H9 (cell line): ENCODE data around the gene ZC3H18. TPM values are rescaled to one million over a fixed set of nuclear protein-coding genes. Genes with fewer than 3 reads are reported as not detected.

Experiments
- DNase-seq: peaks from one replicate; pipeline ENCODE4 v3.0.0-alpha.2; 2017
- H2AFZ ChIP-seq: one replicate; pipeline ENCODE4 v1.6.1; 2013; ENCODE audit warnings: mild to moderate bottlenecking, low read length, control low read depth, moderate library complexity
- H2AK5ac ChIP-seq: 2 replicates; pipeline ENCODE4 v1.6.1; 2013; ENCODE audit warnings: low read length, control low read depth, mixed read lengths; ENCODE audit not compliant: insufficient read length
- H2BK120ac ChIP-seq: one replicate; pipeline ENCODE4 v1.6.1; 2013; ENCODE audit warnings: low read depth, mild to moderate bottlenecking, low read length, control low read depth, inconsistent platforms; ENCODE audit not compliant: poor library complexity, severe bottlenecking
- H2BK12ac ChIP-seq: 2 replicates; pipeline ENCODE4 v1.6.1; 2013; ENCODE audit warnings: low read length, control low read depth, mixed read lengths, low read depth; ENCODE audit not compliant: insufficient read length
- H2BK15ac ChIP-seq: 2 replicates; pipeline ENCODE4 v1.6.1; 2013; ENCODE audit warnings: low read depth, low read length, control low read depth
- H2BK20ac ChIP-seq: one replicate; pipeline ENCODE4 v1.6.1; 2013; ENCODE audit warnings: low read depth, mild to moderate bottlenecking, low read length, control low read depth, inconsistent platforms; ENCODE audit not compliant: poor library complexity, severe bottlenecking
- H2BK5ac ChIP-seq: 2 replicates; pipeline ENCODE4 v1.6.1; 2013; ENCODE audit warnings: low read length, control low read depth, mixed read lengths; ENCODE audit not compliant: insufficient read length
- H3K14ac ChIP-seq: 2 replicates; pipeline ENCODE4 v1.6.1; 2013; ENCODE audit warnings: low read length, control low read depth; ENCODE audit not compliant: insufficient read depth
- H3K18ac ChIP-seq: 2 replicates; pipeline ENCODE4 v1.6.1; 2013; ENCODE audit warnings: low read depth, mild to moderate bottlenecking, mixed read lengths, low read length, control low read depth; ENCODE audit not compliant: insufficient read length
- H3K23ac ChIP-seq: 2 replicates; pipeline ENCODE4 v1.6.1; 2013; ENCODE audit warnings: low read length, control low read depth, mixed read lengths, low read depth; ENCODE audit not compliant: insufficient read length
- H3K23me2 ChIP-seq: 2 replicates; pipeline ENCODE4 v1.6.1; 2013; ENCODE audit warnings: low read depth, mild to moderate bottlenecking, mixed read lengths, low read length, control low read depth; ENCODE audit not compliant: insufficient read length, poor library complexity, severe bottlenecking
- H3K27ac ChIP-seq: 2 replicates; pipeline ENCODE4 v1.5.1; 2013; ENCODE audit warnings: low read length, control low read depth, mixed read lengths, low read depth; ENCODE audit not compliant: insufficient read length
- H3K27me3 ChIP-seq: 2 replicates; pipeline ENCODE4 v1.6.1; 2013; ENCODE audit warnings: low read length, control low read depth, inconsistent platforms; ENCODE audit not compliant: insufficient read depth
- H3K4ac ChIP-seq: 2 replicates; pipeline ENCODE4 v1.6.1; 2013; ENCODE audit warnings: low read depth, mild to moderate bottlenecking, control low read depth, inconsistent platforms, low read length, moderate library complexity
- H3K4me1 ChIP-seq: 2 replicates; pipeline ENCODE4 v1.6.1; 2013; ENCODE audit warnings: low read length, control low read depth, inconsistent platforms; ENCODE audit not compliant: insufficient read depth
- H3K4me2 ChIP-seq: 2 replicates; pipeline ENCODE4 v1.6.1; 2013; ENCODE audit warnings: low read length, control low read depth, mixed read lengths; ENCODE audit not compliant: insufficient read length, insufficient read depth
- H3K56ac ChIP-seq: 2 replicates; pipeline ENCODE4 v1.6.1; 2013; ENCODE audit warnings: low read depth, mild to moderate bottlenecking, mixed read lengths, low read length, control low read depth; ENCODE audit not compliant: insufficient read length
- H3K79me1 ChIP-seq: 2 replicates; pipeline ENCODE4 v1.6.1; 2013; ENCODE audit warnings: low read depth, mild to moderate bottlenecking, moderate library complexity, low read length, control low read depth, inconsistent platforms; ENCODE audit not compliant: insufficient read depth, poor library complexity, severe bottlenecking
- H3K79me2 ChIP-seq: 2 replicates; pipeline ENCODE4 v1.6.1; 2013; ENCODE audit warnings: low read length, control low read depth, inconsistent platforms; ENCODE audit not compliant: insufficient read depth
- H3K9ac ChIP-seq: 2 replicates; pipeline ENCODE4 v1.6.1; 2013; ENCODE audit warnings: low read length, control low read depth, mixed read lengths; ENCODE audit not compliant: insufficient read length; ENCODE audit errors: extremely low read depth
- H3K9me3 ChIP-seq: one replicate; pipeline ENCODE4 v1.6.1; 2013; ENCODE audit warnings: low read depth, low read length, inconsistent platforms; ENCODE audit not compliant: control insufficient read depth
- H3T11ph ChIP-seq: one replicate; pipeline ENCODE4 v1.6.1; 2013; ENCODE audit warnings: mild to moderate bottlenecking, low read length, control low read depth, inconsistent platforms
- H4K20me1 ChIP-seq: one replicate; pipeline ENCODE4 v1.6.1; 2013; ENCODE audit not compliant: control insufficient read depth, insufficient read length, insufficient read depth
- H4K5ac ChIP-seq: 2 replicates; pipeline ENCODE4 v1.6.1; 2013; ENCODE audit warnings: low read depth, mild to moderate bottlenecking, mixed read lengths, low read length, control low read depth; ENCODE audit not compliant: insufficient read length
- H4K8ac ChIP-seq: replicated peaks from 2 replicates; pipeline ENCODE4 v1.6.1; 2013; ENCODE audit warnings: low read length, control low read depth, mixed read lengths, low read depth; ENCODE audit not compliant: insufficient read length
- H4K91ac ChIP-seq: 2 replicates; pipeline ENCODE4 v1.6.1; 2013; ENCODE audit warnings: low read depth, mild to moderate bottlenecking, moderate library complexity, mixed read lengths, low read length, control low read depth; ENCODE audit not compliant: insufficient read length
- H3K27ac Mint-ChIP-seq, 3 experiments: 2 replicates in 2 of 3; 3 replicates in 1 of 3; pipeline ENCODE4 v1.8.0; 2020 to 2021; ENCODE audit warnings: mixed read lengths in 3 of 3, mild to moderate bottlenecking in 1 of 3, moderate library complexity in 1 of 3
- H3K27me3 Mint-ChIP-seq: 2 replicates; pipeline ENCODE4 v1.8.0; 2021; ENCODE audit warnings: low read depth, mild to moderate bottlenecking, moderate library complexity, mixed read lengths
- H3K36me3 Mint-ChIP-seq, 3 experiments: 2 replicates in 2 of 3; 3 replicates in 1 of 3; pipeline ENCODE4 v1.8.0; 2020 to 2021; ENCODE audit warnings: low read depth in 3 of 3, mixed read lengths in 3 of 3; ENCODE audit not compliant: insufficient read depth in 1 of 3
- H3K4me1 Mint-ChIP-seq, 2 experiments: 2 replicates each; pipeline ENCODE4 v1.8.0; 2020; ENCODE audit warnings: mixed read lengths in 2 of 2
- H3K4me3 Mint-ChIP-seq, 2 experiments: 2 replicates in 1 of 2; 3 replicates in 1 of 2; pipeline ENCODE4 v1.8.0; 2020 to 2021; ENCODE audit warnings: mild to moderate bottlenecking in 2 of 2, mixed read lengths in 2 of 2, moderate library complexity in 1 of 2
- H3K9me3 Mint-ChIP-seq, 2 experiments: 2 replicates in 1 of 2; 3 replicates in 1 of 2; pipeline ENCODE4 v1.8.0; 2020; ENCODE audit warnings: mild to moderate bottlenecking in 2 of 2, mixed read lengths in 2 of 2, moderate library complexity in 1 of 2
- CTCF ChIP-seq: fragments of 200-600 bp; sonication (generic); conservative IDR thresholded peaks from 3 replicates; pipeline ENCODE4 v1.8.0; 2021; ENCODE audit warnings: antibody characterized with exemption, mild to moderate bottlenecking
- WGBS: extraction: QIAGEN DNeasy Blood & Tissue Kit; methylation state at CpG from one replicate; pipeline ENCODE4 v1.1.7; 2013; ENCODE audit warnings: missing lambda C conversion rate, low lambda C conversion rate, mixed read lengths; ENCODE audit not compliant: insufficient read length; ENCODE audit errors: extremely low coverage; 5-methylcytosine and 5-hydroxymethylcytosine counted together
- total RNA-seq: library from RNA; stranded (reverse); gene quantifications from 2 replicates; pipeline ENCODE4 v1.2.1, GENCODE V29; 2021

Gene ZC3H18
- total RNA-seq, 1 experiment from 2014 or later = 69.7 TPM

- Histone ChIP-seq H3K23ac (no peak overlapping the region), H4K20me1 (peaks cover 3% of the 10 kb centered on the region), H3K23me2 (no peaks in the 10 kb centered on the region), H2BK120ac (no peak overlapping the region), H3K4me1 (no peaks in the 10 kb centered on the region), H2AK5ac (no peak overlapping the region), H3K4ac (no peak overlapping the region), H3K27me3 (no peaks in the 10 kb centered on the region), H3K9ac (no peak overlapping the region), H3K14ac (no peak overlapping the region; the same call in 1 of the 2 replicates), H2BK5ac (no peak overlapping the region), H3K18ac (no peak overlapping the region), H2BK20ac (no peak overlapping the region), H3K4me2 (no peak overlapping the region), H3K27ac (no peak overlapping the region), H2BK15ac (no peak overlapping the region), H3K9me3 (no peaks in the 10 kb centered on the region), H4K5ac (no peak overlapping the region), H4K8ac (no peak overlapping the region), H3K56ac (no peak overlapping the region), H2BK12ac (no peak overlapping the region), H3K79me1 (peaks cover 4% of the 10 kb centered on the region), H3T11ph (no peak overlapping the region), H4K91ac (no peak overlapping the region), H2AFZ (no peak overlapping the region), H3K79me2 (peaks cover 10% of the 10 kb centered on the region)
- Mint-ChIP-seq H3K4me3 (no peak overlapping the region), H3K27me3 (no peaks in the 10 kb centered on the region), H3K9me3 (no peaks in the 10 kb centered on the region), H3K36me3 (peaks cover 29 to 71% (median 68%) of the 10 kb centered on the region in 3 experiments; a peak in 6 of 7 replicates), H3K27ac (peak overlapping the region in 1 of 3 experiments; percentile 81; a peak in 4 of 7 replicates), H3K4me1 (no peaks in the 10 kb centered on the region)
- WGBS = no CpG with 5 or more reads among the region's 8 CpGs
- TF ChIP-seq CTCF = no peak
- no peak for DNase-seq
Measured at GRCh38 chr16:88585269-88585668, 15.1 kb downstream of the ZC3H18 start.
